WERI-Rb-1 (cell line): ENCODE data around the gene LPP.

Source experiments
- DNase-seq: peaks from one replicate; pipeline ENCODE4 v3.0.0-alpha.2; 2020
- H3K27ac ChIP-seq: fragments of 250-450 bp; sonication (Bioruptor Pico); 2 replicates; pipeline ENCODE4 v1.5.1; 2020; ENCODE audit warnings: mild to moderate bottlenecking, moderate library complexity
- H3K27me3 ChIP-seq: fragments of 250-450 bp; sonication (Bioruptor Pico); 2 replicates; pipeline ENCODE4 v1.5.1; 2021; ENCODE audit warnings: mild to moderate bottlenecking, low read depth, moderate library complexity; ENCODE audit not compliant: insufficient read depth, severe bottlenecking
- H3K36me3 ChIP-seq: fragments of 250-450 bp; sonication (Bioruptor Pico); 2 replicates; pipeline ENCODE4 v1.5.1; 2020; ENCODE audit warnings: mild to moderate bottlenecking, moderate library complexity
- H3K4me3 ChIP-seq: 2 replicates; pipeline ENCODE4 v1.5.1; 2011; ENCODE audit warnings: low read depth, mild to moderate bottlenecking, control low read depth, low read length
- H3K9me3 ChIP-seq: fragments of 250-450 bp; sonication (Bioruptor Pico); 2 replicates; pipeline ENCODE4 v1.5.1; 2021; ENCODE audit warnings: mild to moderate bottlenecking, moderate library complexity; ENCODE audit not compliant: severe bottlenecking
- CTCF ChIP-seq: IDR thresholded peaks from 2 replicates; pipeline ENCODE4 v1.5.1; 2011; ENCODE audit warnings: low read depth, mild to moderate bottlenecking, control low read depth, inconsistent platforms, low read length

The LPP gene

GRCh38 chr3:188214442-188214841 is 60.5 kb downstream of the LPP start:
- H3K36me3 ChIP-seq, result no peaks in the 10 kb centered on the region
- H3K9me3 ChIP-seq, result no peaks in the 10 kb centered on the region
- H3K4me3 ChIP-seq, result no peak overlapping the region
- peak overlapping the region; percentile 15 for H3K27ac ChIP-seq
- TF ChIP-seq CTCF, result no peak
- no peaks in the 10 kb centered on the region for H3K27me3 ChIP-seq
- DNase-seq, result peak; percentile 74

GRCh38 chr3:188215129-188215528 is 61.2 kb downstream of the LPP start:
- H3K27ac ChIP-seq, result no peak overlapping the region; the same call in 1 of the 2 replicates
- no peaks in the 10 kb centered on the region for H3K27me3 ChIP-seq

GRCh38 chr3:188217011-188217463 is 63.1 kb downstream of the LPP start:
- no peak overlapping the region for H3K4me3 ChIP-seq
- H3K27me3 ChIP-seq, result no peaks in the 10 kb centered on the region
- DNase-seq, result no peak
- TF ChIP-seq CTCF, result no peak
- no peaks in the 10 kb centered on the region for H3K36me3 ChIP-seq
- no peak overlapping the region for H3K27ac ChIP-seq
- no peaks in the 10 kb centered on the region for H3K9me3 ChIP-seq

More at GRCh38 chr3:188215129-188215528, 61.2 kb downstream of the LPP start:
- no peaks in the 10 kb centered on the region for H3K36me3 ChIP-seq
- H3K4me3 ChIP-seq, result no peak overlapping the region
- no peak for DNase-seq
- H3K9me3 ChIP-seq, result no peaks in the 10 kb centered on the region
- TF ChIP-seq CTCF, result no peak

GRCh38 chr3:188217726-188218125 is 63.8 kb downstream of the LPP start:
- DNase-seq, result no peak
- H3K9me3 ChIP-seq, result no peaks in the 10 kb centered on the region
- no peak overlapping the region for H3K27ac ChIP-seq
- no peak for TF ChIP-seq CTCF
- H3K4me3 ChIP-seq, result no peak overlapping the region
- H3K36me3 ChIP-seq, result no peaks in the 10 kb centered on the region
- H3K27me3 ChIP-seq, result no peaks in the 10 kb centered on the region

- TF ChIP-seq CTCF, result no peak
- Histone ChIP-seq H3K27ac (no peak overlapping the region), H3K4me3 (no peak overlapping the region), H3K36me3 (no peaks in the 10 kb centered on the region), H3K27me3 (no peaks in the 10 kb centered on the region), H3K9me3 (no peaks in the 10 kb centered on the region)
- DNase-seq, result no peak
Measured at GRCh38 chr3:188218603-188219002, 64.6 kb downstream of the LPP start.

GRCh38 chr3:188219147-188219546 is 65.2 kb downstream of the LPP start:
- no peak for TF ChIP-seq CTCF
- H3K27ac ChIP-seq, result no peak overlapping the region
- no peaks in the 10 kb centered on the region for H3K9me3 ChIP-seq
- no peak overlapping the region for H3K4me3 ChIP-seq
- H3K36me3 ChIP-seq, result no peaks in the 10 kb centered on the region
- no peak for DNase-seq
- H3K27me3 ChIP-seq, result no peaks in the 10 kb centered on the region
